NB4 (cell line): ENCODE data around the gene CUX1.

Experiments used
- DNase-seq: peaks from one replicate; pipeline ENCODE4 v3.0.0; 2010; ENCODE audit warnings: low read depth
- H3K4me3 ChIP-seq: one replicate; pipeline ENCODE4 v1.5.1; 2011; ENCODE audit warnings: mild to moderate bottlenecking, low read depth, low read length, moderate library complexity
- CTCF ChIP-seq: IDR thresholded peaks from one replicate; pipeline ENCODE4 v1.5.1; 2012; ENCODE audit warnings: low read depth, low read length
- MYC ChIP-seq: IDR thresholded peaks from 2 replicates; pipeline ENCODE4 v1.6.1; 2011; ENCODE audit warnings: low read depth, low read length
- POLR2A ChIP-seq: IDR thresholded peaks from 2 replicates; pipeline ENCODE4 v1.6.1; 2011; ENCODE audit warnings: mild to moderate bottlenecking; ENCODE audit not compliant: insufficient read length; ENCODE audit errors: extremely low read depth
- TF ChIP-seq, protein P1 (sequence below): IDR thresholded peaks from 2 replicates; pipeline ENCODE4 v1.6.1; 2011; ENCODE audit warnings: low read depth, low read length

CUX1 gene

GRCh38 chr7:102085218-102085772 is 267.9 kb downstream of the CUX1 start:
- DNase-seq = no peak
- H3K4me3 ChIP-seq = no peak overlapping the region
- TF ChIP-seq POLR2A = no peak
- TF ChIP-seq MYC = no peak
- TF ChIP-seq, protein P1, sequence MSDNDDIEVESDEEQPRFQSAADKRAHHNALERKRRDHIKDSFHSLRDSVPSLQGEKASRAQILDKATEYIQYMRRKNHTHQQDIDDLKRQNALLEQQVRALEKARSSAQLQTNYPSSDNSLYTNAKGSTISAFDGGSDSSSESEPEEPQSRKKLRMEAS = no peak
- TF ChIP-seq CTCF = no peak

- TF ChIP-seq, protein P1 = no peak
- TF ChIP-seq POLR2A = no peak
- no peak for DNase-seq
- no peak overlapping the region for H3K4me3 ChIP-seq
These were observed 272.0 kb downstream of the CUX1 start for GRCh38 chr7:102089175-102090098.

DNA sequence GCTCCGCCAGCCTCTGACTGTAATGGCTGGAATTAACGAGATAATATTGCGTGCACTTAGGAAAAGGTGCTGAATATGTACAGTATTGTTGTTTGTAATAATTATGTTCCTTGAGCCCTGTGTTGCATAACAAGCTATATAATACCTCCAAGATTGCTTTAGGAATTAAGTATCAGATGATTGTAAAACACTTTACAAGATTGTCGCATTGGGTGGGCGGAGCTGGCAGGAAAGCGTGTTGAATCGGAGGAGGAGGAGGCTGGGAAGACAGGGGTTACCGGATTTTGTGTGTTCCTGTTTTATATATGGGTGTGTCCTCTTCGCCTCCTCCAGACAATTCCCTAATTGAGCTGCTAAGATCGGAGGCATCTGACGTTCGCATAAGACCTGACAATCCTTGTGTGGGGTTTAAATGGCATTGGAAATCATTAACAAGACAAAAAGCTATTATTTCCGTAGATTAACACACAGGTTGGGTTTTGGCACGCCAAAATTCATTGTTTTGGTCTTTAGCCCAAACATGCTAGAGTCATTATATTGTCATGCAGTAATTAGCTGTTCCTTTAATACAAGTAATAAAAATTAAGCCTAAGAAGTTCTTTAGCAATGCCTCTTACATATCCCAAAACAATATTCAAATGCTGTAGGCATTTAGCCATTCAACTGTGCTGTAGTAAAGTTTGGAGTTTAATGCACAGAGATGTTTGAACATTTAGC is 276.3 kb downstream of the CUX1 start:
- no peak overlapping the region for H3K4me3 ChIP-seq
- TF ChIP-seq MYC = no peak
- TF ChIP-seq, protein P1 = no peak
- no peak for TF ChIP-seq POLR2A
- no peak for TF ChIP-seq CTCF
- no peak for DNase-seq

DNA sequence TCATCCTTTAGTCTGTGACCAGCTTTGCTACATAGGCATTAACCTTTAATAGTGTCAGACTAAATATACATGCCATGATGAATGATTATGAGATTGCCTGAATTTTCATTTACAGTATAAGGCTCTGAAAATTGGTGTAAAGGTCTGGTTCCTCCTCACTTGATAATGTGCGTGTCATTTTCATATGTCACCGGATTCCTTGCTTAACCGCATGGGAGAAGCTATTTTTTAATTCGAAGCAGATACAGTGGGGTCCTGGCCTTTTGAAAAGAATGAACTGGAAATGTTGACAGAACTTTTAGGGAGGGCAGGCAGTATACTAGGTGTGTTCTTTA is 276.9 kb downstream of the CUX1 start:
- DNase-seq = no peak
- no peak overlapping the region for H3K4me3 ChIP-seq
- TF ChIP-seq POLR2A (no peak), MYC (no peak), CTCF (no peak)
- TF ChIP-seq, protein P1 = no peak

GRCh38 chr7:102095321-102096011 is 278.0 kb downstream of the CUX1 start:
- DNase-seq = no peak
- no peak for TF ChIP-seq POLR2A
- no peak for TF ChIP-seq MYC
- TF ChIP-seq, protein P1 = no peak
- no peak overlapping the region for H3K4me3 ChIP-seq

GRCh38 chr7:102096012-102096332 is 278.5 kb downstream of the CUX1 start:
- TF ChIP-seq, protein P1 = no peak
- TF ChIP-seq POLR2A (no peak), MYC (no peak), CTCF (no peak)
- no peak overlapping the region for H3K4me3 ChIP-seq
- DNase-seq = no peak
